HEK293T (cell line): Measurements from ENCODE around the gene SRGAP2C.
"Not testable (repeated sequence)": the region's sequence is repeated elsewhere in the genome, so short reads cannot be mapped to it uniquely, and the experiment has no call there.

Experiments
- ARNT ChIP-seq: fragments of 450-650 bp; IDR thresholded peaks from 2 replicates; pipeline ENCODE4 v1.6.1; 2017; ENCODE audit warnings: mild to moderate bottlenecking
- BHLHE40 ChIP-seq: fragments of 450-650 bp; IDR thresholded peaks from 2 replicates; pipeline ENCODE4 v1.6.1; 2016; ENCODE audit warnings: mild to moderate bottlenecking, moderate library complexity, borderline replicate concordance
- FOXM1 ChIP-seq: fragments of 450-650 bp; IDR thresholded peaks from 2 replicates; pipeline ENCODE4 v1.6.1; 2017; ENCODE audit warnings: mild to moderate bottlenecking, borderline replicate concordance
- SP1 ChIP-seq: fragments of 450-650 bp; IDR thresholded peaks from 2 replicates; pipeline ENCODE4 v1.6.1; 2017
- SUZ12 ChIP-seq: fragments of 450-650 bp; IDR thresholded peaks from 2 replicates; pipeline ENCODE4 v1.6.1; 2016; ENCODE audit warnings: mild to moderate bottlenecking

GRCh38 chr1:121230636-121231035, 45.9 kb downstream of the SRGAP2C start:
- TF ChIP-seq BHLHE40, SP1, ARNT, FOXM1, SUZ12: not testable (repeated sequence)
